Bone marrow (tissue), 2 donors: ENCODE data around the gene CLK3.
"Not testable (repeated sequence)": the region's sequence is repeated elsewhere in the genome, so short reads cannot be mapped to it uniquely, and the experiment has no call there.

Source experiments
- DNase-seq, 2 donors: peaks; one replicate each; lab custom pipeline; 2025; lab: John Stamatoyannopoulos, UW

Gene CLK3

GRCh38 chr15:74615508-74616365 lies at the start of gene CLK3:
Gene CLK3 (plus strand): TSS chr15:74615836. CDS start chr15:74619197, 3,361 bp downstream.
- peak; percentile 81 to 85 for DNase-seq

- DNase-seq = no peak
Observed at GRCh38 chr15:74568594-74568993, 47.0 kb upstream of the CLK3 start.

- no peak for DNase-seq
Observed at GRCh38 chr15:74569731-74570070, 45.9 kb upstream of the CLK3 start.

GRCh38 chr15:74571191-74571590 lies 44.4 kb upstream of the CLK3 start:
- no peak for DNase-seq

- no peak for DNase-seq
Observed at GRCh38 chr15:74573987-74574386, 41.6 kb upstream of the CLK3 start.

GRCh38 chr15:74578496-74578994 lies 37.1 kb upstream of the CLK3 start:
- no peak for DNase-seq

- DNase-seq = no peak
Observed at GRCh38 chr15:74579001-74579400, 36.6 kb upstream of the CLK3 start.

GRCh38 chr15:74580538-74581350 lies 34.9 kb upstream of the CLK3 start:
- DNase-seq = no peak

GRCh38 chr15:74584204-74584603 lies 31.4 kb upstream of the CLK3 start:
- DNase-seq = no peak

GRCh38 chr15:74584779-74585178 lies 30.9 kb upstream of the CLK3 start:
- DNase-seq = no peak

- DNase-seq = no peak
Observed at GRCh38 chr15:74585191-74585590, 30.4 kb upstream of the CLK3 start.

GRCh38 chr15:74585857-74586256 lies 29.8 kb upstream of the CLK3 start:
- DNase-seq = no peak

- no peak for DNase-seq
Observed at GRCh38 chr15:74589826-74590225, 25.8 kb upstream of the CLK3 start.

- no peak for DNase-seq
Observed at GRCh38 chr15:74592222-74592621, 23.4 kb upstream of the CLK3 start.

- no peak for DNase-seq
Observed at GRCh38 chr15:74593122-74593521, 22.5 kb upstream of the CLK3 start.

GRCh38 chr15:74594455-74594854 lies 21.2 kb upstream of the CLK3 start:
- DNase-seq = no peak

- no peak for DNase-seq
Observed at GRCh38 chr15:74595271-74595670, 20.4 kb upstream of the CLK3 start.

GRCh38 chr15:74596736-74597135 lies 18.9 kb upstream of the CLK3 start:
- not testable (repeated sequence) for DNase-seq

GRCh38 chr15:74597146-74597705 lies 18.4 kb upstream of the CLK3 start:
- DNase-seq = not testable (repeated sequence)

- peak; percentile 74 to 76 for DNase-seq
Observed at GRCh38 chr15:74598126-74598842, 17.4 kb upstream of the CLK3 start.

- DNase-seq = no peak
Observed at GRCh38 chr15:74599156-74599555, 16.5 kb upstream of the CLK3 start.
